HCT116 (cell line): ENCODE results near the gene ANKRD22. TPM values are rescaled to one million over a fixed set of nuclear protein-coding genes. Genes with fewer than 3 reads are reported as not detected.
A peak's percentile ranks its signal among the peaks of the same experiment; 100 is the strongest.

ENCODE experiments used
- ATAC-seq: fragments of 200-7000 bp; cut with Tn5 transposase; 2 replicates; pipeline ENCODE4 v1.9.1; 2020; ENCODE audit warnings: mild to moderate bottlenecking, moderate library complexity
- BruUV-seq: library from RNA; stranded (reverse); fragments of 400-500 nt; replicated peaks from 2 replicates; lab custom pipeline; 2021; lab: Mats Ljungman, UMichigan
- CTCF ChIA-PET: fragments of 300-600 bp; sonication (Branson Sonifier 250); formaldehyde crosslinking; loops from one replicate; lab custom pipeline; 2021; ENCODE audit warnings: antibody characterized with exemption; lab: Charles Lee
- POLR2A ChIA-PET: fragments of 300-600, 350-600 bp; sonication (Branson Sonifier 250); formaldehyde crosslinking; loops from one replicate; lab custom pipeline; 2021; ENCODE audit warnings: antibody characterized with exemption; lab: Charles Lee
- RAD21 ChIA-PET, 2 experiments: fragments of 300-600 bp; sonication (Branson Sonifier 250); formaldehyde crosslinking; loops; one replicate each; lab custom pipeline; 2023; ENCODE audit warnings: low total read pairs in 2 of 2; ENCODE audit not compliant: uncharacterized antibody in 2 of 2, unreplicated experiment in 2 of 2, low non-redundant PET in 1 of 2; lab: Charles Lee
- DNase-seq: peaks from one replicate; pipeline ENCODE4 v3.0.0-alpha.2; 2010; ENCODE audit warnings: low read depth, low spot score
- H2AFZ ChIP-seq: fragments of 200-600 bp; shearing (Covaris generic), sonication (generic); 2 replicates; pipeline ENCODE4 v1.6.1; 2017; ENCODE audit warnings: low read depth, mixed run types, mixed read lengths, antibody characterized with exemption, low read length; ENCODE audit not compliant: poor library complexity, severe bottlenecking
- H3K27ac ChIP-seq: 2 replicates; pipeline ENCODE4 v1.5.1; 2012; ENCODE audit warnings: low read depth, low read length
- H3K27me3 ChIP-seq: fragments of 200-600 bp; sonication (generic); 2 replicates; pipeline ENCODE4 v1.6.1; 2016; ENCODE audit warnings: mixed run types, low read length, mixed read lengths; ENCODE audit not compliant: insufficient read depth
- H3K36me3 ChIP-seq, 2 experiments: fragments of 200-500 bp in 1 of 2; fragments of 200-600 bp in 1 of 2; sonication (Bioruptor generic) in 1 of 2; sonication (generic) in 1 of 2; 2 replicates each; pipeline versions ENCODE4 v1.5.1 to v1.6.1; 2014 to 2016; ENCODE audit warnings: low read length in 2 of 2, inconsistent platforms in 1 of 2, mixed read lengths in 1 of 2, mixed run types in 1 of 2; ENCODE audit not compliant: insufficient read depth in 2 of 2, control insufficient read depth in 1 of 2
- H3K4me1 ChIP-seq, 2 experiments: fragments of 200-600 bp in 1 of 2; sonication (generic) in 1 of 2; 2 replicates each; pipeline versions ENCODE4 v1.5.1 to v1.6.1; 2012 to 2017; ENCODE audit warnings: low read length in 2 of 2, inconsistent platforms in 1 of 2, mild to moderate bottlenecking in 1 of 2, mixed read lengths in 1 of 2, mixed run types in 1 of 2, moderate library complexity in 1 of 2; ENCODE audit not compliant: insufficient read depth in 2 of 2, control insufficient read depth in 1 of 2
- H3K4me2 ChIP-seq: fragments of 200-600 bp; sonication (generic); 2 replicates; pipeline ENCODE4 v1.6.1; 2017; ENCODE audit warnings: mixed run types, low read length, mixed read lengths
- H3K4me3 ChIP-seq, 2 experiments: fragments of 200-600 bp in 1 of 2; sonication (generic) in 1 of 2; replicated peaks in 1 of 2; 2 replicates each; pipeline ENCODE4 v1.5.1; 2011 to 2016; ENCODE audit warnings: low read length in 2 of 2, control low read depth in 1 of 2, low read depth in 1 of 2, mild to moderate bottlenecking in 1 of 2, mixed read lengths in 1 of 2, mixed run types in 1 of 2
- H3K79me2 ChIP-seq: fragments of 200-600 bp; sonication (generic); 2 replicates; pipeline ENCODE4 v1.6.1; 2017; ENCODE audit warnings: mild to moderate bottlenecking, mixed run types, low read length, moderate library complexity, mixed read lengths; ENCODE audit not compliant: insufficient read depth
- H3K9ac ChIP-seq: fragments of 200-600 bp; sonication (generic); 2 replicates; pipeline ENCODE4 v1.6.1; 2016; ENCODE audit warnings: low read length, mixed read lengths
- H3K9me2 ChIP-seq: fragments of 200-600 bp; sonication (generic), shearing (Covaris generic); 2 replicates; pipeline ENCODE4 v1.6.1; 2017; ENCODE audit warnings: mixed run types, mild to moderate bottlenecking, moderate library complexity; ENCODE audit not compliant: insufficient read depth
- H3K9me3 ChIP-seq, 2 experiments: fragments of 200-500 bp in 1 of 2; fragments of 200-600 bp in 1 of 2; sonication (Bioruptor generic) in 1 of 2; sonication (generic) in 1 of 2; 2 replicates each; pipeline ENCODE4 v1.6.1; 2014 to 2017; ENCODE audit warnings: low read length in 2 of 2, mixed read lengths in 2 of 2, inconsistent platforms in 1 of 2, low read depth in 1 of 2, mild to moderate bottlenecking in 1 of 2, mixed run types in 1 of 2, moderate library complexity in 1 of 2; ENCODE audit not compliant: control insufficient read depth in 1 of 2, insufficient read depth in 1 of 2
- H4K20me1 ChIP-seq: fragments of 200-600 bp; sonication (generic), shearing (Covaris generic); 2 replicates; pipeline ENCODE4 v1.6.1; 2017; ENCODE audit warnings: mixed run types, mild to moderate bottlenecking, moderate library complexity; ENCODE audit not compliant: insufficient read depth
- ATF3 ChIP-seq: IDR thresholded peaks from 2 replicates; pipeline ENCODE4 v1.6.1; 2012
- CBX3 ChIP-seq: IDR thresholded peaks from 2 replicates; pipeline ENCODE4 v1.6.1; 2012; ENCODE audit warnings: low read depth
- CEBPB ChIP-seq: IDR thresholded peaks from 2 replicates; pipeline ENCODE4 v1.6.1; 2012; ENCODE audit warnings: low read depth
- CTCF ChIP-seq, 3 experiments: fragments of 200-600 bp in 1 of 3; sonication (generic) in 1 of 3; IDR thresholded peaks in 2 of 3; conservative IDR thresholded peaks in 1 of 3; 2 replicates each; pipeline ENCODE4 v1.5.1; 2012 to 2017; ENCODE audit warnings: low read depth in 2 of 3, low read length in 2 of 3, antibody characterized with exemption in 1 of 3, borderline replicate concordance in 1 of 3, control low read depth in 1 of 3, mild to moderate bottlenecking in 1 of 3, mixed read lengths in 1 of 3, mixed run types in 1 of 3, moderate library complexity in 1 of 3; ENCODE audit not compliant: insufficient read depth in 1 of 3
- EGR1 ChIP-seq: IDR thresholded peaks from 2 replicates; pipeline ENCODE4 v1.6.1; 2012; ENCODE audit warnings: low read depth
- ELF1 ChIP-seq: IDR thresholded peaks from 2 replicates; pipeline ENCODE4 v1.6.1; 2012; ENCODE audit warnings: low read depth, borderline replicate concordance
- EZH2 ChIP-seq: fragments of 200-600 bp; sonication (generic); IDR thresholded peaks from 2 replicates; pipeline ENCODE4 v1.6.1; 2017; ENCODE audit warnings: antibody characterized with exemption, mixed run types
- EZH2phosphoT487 ChIP-seq: fragments of 200-600 bp; IDR thresholded peaks from 2 replicates; pipeline ENCODE4 v1.6.1; 2018; ENCODE audit warnings: antibody characterized with exemption, borderline replicate concordance
- FOSL1 ChIP-seq: IDR thresholded peaks from 2 replicates; pipeline ENCODE4 v1.6.1; 2012; ENCODE audit warnings: low read depth
- JUND ChIP-seq: IDR thresholded peaks from 2 replicates; pipeline ENCODE4 v1.6.1; 2012
- POLR2AphosphoS5 ChIP-seq: IDR thresholded peaks from 2 replicates; pipeline ENCODE4 v1.6.1; 2011; ENCODE audit warnings: mild to moderate bottlenecking, low read depth, low read length, moderate library complexity
- RAD21 ChIP-seq: IDR thresholded peaks from 2 replicates; pipeline ENCODE4 v1.6.1; 2012; ENCODE audit warnings: low read depth, mild to moderate bottlenecking
- REST ChIP-seq: IDR thresholded peaks from 2 replicates; pipeline ENCODE4 v1.6.1; 2012; ENCODE audit warnings: low read depth
- SIN3A ChIP-seq: IDR thresholded peaks from 2 replicates; pipeline ENCODE4 v1.6.1; 2012; ENCODE audit warnings: low read depth
- SP1 ChIP-seq: IDR thresholded peaks from 2 replicates; pipeline ENCODE4 v1.6.1; 2012; ENCODE audit warnings: low read depth
- SRF ChIP-seq: IDR thresholded peaks from 2 replicates; pipeline ENCODE4 v1.6.1; 2012; ENCODE audit warnings: low read depth
- TCF7L2 ChIP-seq: IDR thresholded peaks from 2 replicates; pipeline ENCODE4 v1.7.0; 2011; ENCODE audit warnings: borderline replicate concordance, inconsistent platforms; ENCODE audit not compliant: insufficient read depth, insufficient read length; ENCODE audit errors: extremely low read depth
- YY1 ChIP-seq: IDR thresholded peaks from 2 replicates; pipeline ENCODE4 v1.6.1; 2011; ENCODE audit warnings: low read length, low read depth, moderate library complexity, mild to moderate bottlenecking; ENCODE audit not compliant: insufficient replicate concordance; ENCODE audit errors: extremely low read depth
- ZBTB33 ChIP-seq: IDR thresholded peaks from 2 replicates; pipeline ENCODE4 v1.6.1; 2011; ENCODE audit warnings: mild to moderate bottlenecking, low read length, moderate library complexity; ENCODE audit not compliant: insufficient replicate concordance; ENCODE audit errors: extremely low read depth
- ZNF274 ChIP-seq: fragments of 200-500 bp; sonication (Bioruptor generic); IDR thresholded peaks from 2 replicates; pipeline ENCODE4 v1.6.1; 2014; ENCODE audit warnings: mild to moderate bottlenecking, low read depth, low read length, inconsistent platforms
- intact Hi-C: fragments of 100-400 bp; cut with micrococcal nuclease; formaldehyde crosslinking; loops from 2 replicates; pipeline ENCODE4 v1.10.0; 2022
- total RNA-seq: library from RNA; stranded (reverse); gene quantifications from one replicate; pipeline ENCODE4 v1.2.1, GENCODE V29; 2021; ENCODE audit not compliant: unreplicated experiment

The ANKRD22 gene
- total RNA-seq, 1 experiment from 2014 or later: 2.3 TPM

GRCh38 chr10:88881320-88881719 lies 29.7 kb upstream of the ANKRD22 start:
- Histone ChIP-seq H3K27ac (peak overlapping the region; percentile 93), H3K4me3 (peak overlapping the region; percentile 64 to 75), H3K36me3 (no peaks in the 10 kb centered on the region), H2AFZ (no peak overlapping the region), H3K9ac (peak overlapping the region; percentile 71), H3K4me1 (peaks cover 24 to 55% of the 10 kb centered on the region in 2 experiments), H3K9me2 (no peaks in the 10 kb centered on the region), H3K27me3 (no peaks in the 10 kb centered on the region), H3K79me2 (peaks cover 21% of the 10 kb centered on the region), H4K20me1 (no peaks in the 10 kb centered on the region), H3K4me2 (peak overlapping the region; percentile 87), H3K9me3 (no peaks in the 10 kb centered on the region)
- BruUV-seq: TSS peak; percentile 67
- ATAC-seq (no peak), DNase-seq (no peak)
- TF ChIP-seq RAD21: no peak
- no peak; the same call in 1 of the 2 replicates for TF ChIP-seq SP1
- no peak for TF ChIP-seq TCF7L2
- TF ChIP-seq JUND: no peak
- no peak for TF ChIP-seq EGR1
- no peak for TF ChIP-seq ATF3
- TF ChIP-seq EZH2: no peak
- TF ChIP-seq EZH2phosphoT487: no peak
- TF ChIP-seq SRF: no peak
- TF ChIP-seq ZBTB33: no peak
- no peak for TF ChIP-seq ZNF274
- no peak for TF ChIP-seq CBX3
- no peak for TF ChIP-seq FOSL1
- no peak for TF ChIP-seq CTCF (IDR thresholded peaks at IDR 0.05 in 2 of 3, conservative IDR thresholded peaks at IDR 0.05 in 1 of 3; ENCODE audit: borderline replicate concordance in 1 of 3, insufficient read depth in 1 of 3, low read depth in 2 of 3, low read length in 2 of 3)
- TF ChIP-seq POLR2AphosphoS5: no peak
- TF ChIP-seq CEBPB: no peak
- no peak for TF ChIP-seq ELF1
- TF ChIP-seq YY1: no peak
- no peak for TF ChIP-seq SIN3A
- no peak for TF ChIP-seq REST
- ChIA-PET RAD21 (no interaction called here), CTCF (interaction anchor here (1.9 kb wide), 1 partner anchor 53 kb away, joined by 4 read pairs; no protein-coding TSS in a partner anchor), POLR2A (interaction anchor here (0.9 to 1.8 kb wide), 3 partner anchors 14 to 51 kb away, joined by 3 to 6 read pairs (median 3); no protein-coding TSS in a partner anchor)
- intact Hi-C loops: no loop called here
